Measurements from ENCODE around the gene NDUFA8.

- TF ChIP-seq CTCF (IDR thresholded peaks at IDR 0.05) (no peak), EP300 (IDR thresholded peaks at IDR 0.05) (no peak), POLR2AphosphoS5 (IDR thresholded peaks at IDR 0.05) (no peak), POLR2A (IDR thresholded peaks at IDR 0.05) (no peak)
Measured at GRCh38 chr9:122120316-122121071, 39.1 kb downstream of the NDUFA8 start.
